Activated T-cell treated with anti-CD3 and anti-CD28 coated beads, Interleukin-2, amount 50 U/mL, for 4 hours (primary cell): Measurements from ENCODE around the gene METAP2. TPM values are rescaled to one million over a fixed set of nuclear protein-coding genes. Genes with fewer than 3 reads are reported as not detected.
A peak's percentile ranks its signal among the peaks of the same experiment; 100 is the strongest.
"Not testable (repeated sequence)": the region's sequence is repeated elsewhere in the genome, so short reads cannot be mapped to it uniquely, and the experiment has no call there.

Experiments
- ATAC-seq, 2 donors: fragments of 200-7000 bp; cut with Tn5 transposase; one replicate each; pipeline ENCODE4 v1.10.0; 2021
- DNase-seq: peaks from one replicate; pipeline ENCODE4 v3.0.0-alpha.2; 2020
- H3K27me3 Mint-ChIP-seq: one replicate; pipeline ENCODE4 v1.8.0; 2021; ENCODE audit warnings: low read depth, mixed read lengths
- H3K36me3 Mint-ChIP-seq: one replicate; pipeline ENCODE4 v1.8.0; 2022; ENCODE audit warnings: mixed read lengths; ENCODE audit not compliant: insufficient read depth
- H3K4me1 Mint-ChIP-seq: one replicate; pipeline ENCODE4 v1.8.0; 2021; ENCODE audit warnings: low read depth, mixed read lengths
- H3K4me3 Mint-ChIP-seq: one replicate; pipeline ENCODE4 v1.8.0; 2021; ENCODE audit warnings: mild to moderate bottlenecking, moderate library complexity, mixed read lengths
- H3K9me3 Mint-ChIP-seq: one replicate; pipeline ENCODE4 v1.8.0; 2021; ENCODE audit warnings: mixed read lengths
- total RNA-seq, 3 donors: library from RNA; stranded (reverse); gene quantifications; one replicate each; pipeline ENCODE4 v1.2.1, GENCODE V29; 2021

Gene METAP2
- total RNA-seq, 3 donors from 2014 or later: 131 to 150 (median 147) TPM

DNA sequence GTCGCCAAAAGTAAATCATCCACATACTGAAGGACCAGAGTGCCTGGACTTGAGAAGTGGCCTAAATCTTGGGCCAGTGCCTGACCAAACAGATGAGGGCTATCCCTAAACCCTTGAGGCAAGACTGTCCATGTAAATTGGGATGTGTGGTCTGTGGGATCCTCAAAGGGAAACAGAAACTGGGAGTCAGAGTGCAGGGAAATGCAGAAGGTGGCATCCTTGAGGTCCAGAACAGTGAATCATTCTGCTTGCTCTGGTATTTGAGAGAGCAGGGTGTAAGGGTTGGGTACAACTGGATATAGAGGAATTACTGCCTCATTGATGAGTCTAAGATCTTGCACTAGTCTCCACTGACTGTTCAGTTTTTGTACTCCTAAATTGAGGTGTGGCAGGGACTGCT, 20.1 kb upstream of the METAP2 start:
- DNase-seq, ATAC-seq, H3K36me3 Mint-ChIP-seq, H3K4me1 Mint-ChIP-seq, H3K4me3 Mint-ChIP-seq, H3K9me3 Mint-ChIP-seq: not testable (repeated sequence)
- peaks cover 13% of the 10 kb centered on the region for H3K27me3 Mint-ChIP-seq

DNA sequence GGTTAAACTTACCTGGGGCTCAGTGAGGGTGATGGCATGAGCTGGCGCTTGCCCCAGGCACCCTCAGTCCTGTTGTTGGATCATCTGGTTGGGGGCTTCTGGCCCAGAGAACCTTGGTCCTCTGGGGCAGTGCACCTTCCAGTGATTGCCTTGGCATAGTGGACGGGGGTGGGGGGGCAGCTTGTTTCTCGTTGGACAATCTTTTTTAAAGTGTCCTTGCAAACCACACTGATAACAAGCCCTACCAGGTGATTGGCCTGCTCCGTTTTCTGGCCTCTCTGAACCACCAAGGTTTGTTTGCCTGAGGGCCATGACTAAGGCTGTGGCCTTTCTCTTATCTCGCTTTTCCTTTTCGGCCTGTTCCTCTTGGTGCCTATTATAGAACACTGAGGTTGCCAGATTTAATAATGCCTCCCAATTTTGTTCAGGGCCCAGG, 19.2 kb upstream of the METAP2 start:
- H3K36me3 Mint-ChIP-seq, H3K4me3 Mint-ChIP-seq: not testable (repeated sequence)
- peaks cover 10% of the 10 kb centered on the region for H3K9me3 Mint-ChIP-seq

DNA sequence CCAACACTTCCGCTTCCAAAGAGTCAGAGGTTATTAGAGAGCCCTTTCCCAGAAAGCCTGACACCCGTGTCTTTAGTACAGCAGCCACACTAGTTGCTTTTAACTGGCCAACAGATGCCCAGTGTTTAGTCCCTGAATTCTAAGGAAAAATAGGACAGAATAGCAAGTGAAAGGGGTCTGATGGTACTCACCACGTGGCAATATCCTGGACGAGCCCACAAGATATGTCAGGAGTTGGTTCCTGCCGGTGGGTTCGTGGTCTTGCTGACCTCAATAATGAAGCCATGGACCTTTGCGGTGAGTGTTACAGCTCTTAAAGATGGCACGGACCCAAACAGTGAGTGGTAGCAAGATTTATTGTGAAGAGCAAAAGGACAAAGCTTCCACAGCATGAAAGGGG, 16.3 kb upstream of the METAP2 start:
- H3K4me3 Mint-ChIP-seq, ATAC-seq, DNase-seq, H3K27me3 Mint-ChIP-seq, H3K4me1 Mint-ChIP-seq, H3K36me3 Mint-ChIP-seq: not testable (repeated sequence)
- peaks cover 10% of the 10 kb centered on the region for H3K9me3 Mint-ChIP-seq

More for the DNA sequence above, 19.2 kb upstream of the METAP2 start:
- ATAC-seq, DNase-seq, H3K4me1 Mint-ChIP-seq: not testable (repeated sequence)
- peaks cover 13% of the 10 kb centered on the region for H3K27me3 Mint-ChIP-seq

DNA sequence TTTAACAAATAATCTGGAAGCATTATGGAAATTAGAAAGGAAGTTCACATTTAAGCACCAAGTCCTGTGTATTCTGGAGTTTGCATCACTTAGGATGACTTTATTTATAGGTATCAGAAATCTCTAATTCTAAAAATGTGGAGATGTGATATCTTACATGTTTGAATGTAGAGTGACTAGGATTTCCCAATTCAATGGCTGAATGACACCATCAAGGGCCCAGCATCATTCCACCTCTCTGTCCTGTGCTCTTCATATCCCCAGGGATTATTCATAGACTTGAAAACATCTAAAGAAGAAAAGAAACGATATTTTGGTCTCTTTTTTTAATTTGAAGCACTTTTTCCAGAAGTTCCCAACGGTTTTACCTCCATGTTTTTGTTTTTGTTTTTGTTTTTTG, 15.2 kb upstream of the METAP2 start:
- Mint-ChIP-seq H3K27me3 (peaks cover 7% of the 10 kb centered on the region), H3K4me1 (no peaks in the 10 kb centered on the region), H3K4me3 (no peak overlapping the region), H3K36me3 (no peaks in the 10 kb centered on the region), H3K9me3 (peaks cover 10% of the 10 kb centered on the region)
- DNase-seq: no peak
- ATAC-seq: no peak

DNA sequence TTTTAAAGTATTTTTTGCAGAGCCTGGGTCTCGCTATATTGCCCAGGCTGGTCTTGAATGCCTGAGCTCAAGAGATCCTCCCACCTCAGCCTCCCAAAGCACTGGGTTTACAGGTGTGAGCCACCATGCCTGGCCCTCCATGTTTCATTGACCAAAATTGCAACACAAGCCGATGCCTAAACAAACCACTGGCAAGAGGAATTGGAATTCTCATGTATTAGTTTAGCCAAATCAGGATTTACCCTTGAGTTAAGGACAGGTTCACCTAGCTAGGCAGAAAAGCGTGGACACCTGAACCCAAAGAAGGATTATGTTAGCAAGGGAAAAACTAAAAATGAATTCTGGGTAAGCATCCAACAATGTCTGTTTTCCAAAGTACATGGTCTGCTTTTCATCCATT, 14.6 kb upstream of the METAP2 start:
- peaks cover 7% of the 10 kb centered on the region for H3K27me3 Mint-ChIP-seq
- H3K9me3 Mint-ChIP-seq: peaks cover 10% of the 10 kb centered on the region
- H3K36me3 Mint-ChIP-seq: no peaks in the 10 kb centered on the region
- no peaks in the 10 kb centered on the region for H3K4me1 Mint-ChIP-seq
- ATAC-seq (no peak), DNase-seq (no peak)
- H3K4me3 Mint-ChIP-seq: no peak overlapping the region

DNA sequence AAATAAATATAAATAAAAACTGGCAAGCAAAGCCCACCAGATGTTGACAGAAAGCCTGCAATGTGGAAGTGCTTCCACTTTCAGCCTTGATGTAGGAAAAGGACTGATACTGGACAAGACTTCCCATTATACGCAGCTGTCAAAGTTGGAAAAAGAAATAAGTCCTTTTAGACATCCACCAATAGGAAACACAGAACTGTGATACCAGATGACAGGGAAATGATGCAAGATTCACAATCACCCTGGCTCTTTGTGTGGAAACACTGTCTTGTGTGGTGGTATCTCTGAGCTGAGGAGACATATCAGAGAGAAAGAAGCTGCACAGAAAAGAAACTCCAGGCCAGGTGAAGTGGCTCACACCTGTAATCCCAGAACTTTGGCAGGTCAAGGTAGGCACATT, 13.8 kb upstream of the METAP2 start:
- H3K36me3 Mint-ChIP-seq: no peaks in the 10 kb centered on the region
- H3K4me1 Mint-ChIP-seq: no peaks in the 10 kb centered on the region
- no peak overlapping the region for H3K4me3 Mint-ChIP-seq
- DNase-seq (no peak), ATAC-seq (no peak)
- H3K9me3 Mint-ChIP-seq: peaks cover 10% of the 10 kb centered on the region
- H3K27me3 Mint-ChIP-seq: peaks cover 7% of the 10 kb centered on the region

DNA sequence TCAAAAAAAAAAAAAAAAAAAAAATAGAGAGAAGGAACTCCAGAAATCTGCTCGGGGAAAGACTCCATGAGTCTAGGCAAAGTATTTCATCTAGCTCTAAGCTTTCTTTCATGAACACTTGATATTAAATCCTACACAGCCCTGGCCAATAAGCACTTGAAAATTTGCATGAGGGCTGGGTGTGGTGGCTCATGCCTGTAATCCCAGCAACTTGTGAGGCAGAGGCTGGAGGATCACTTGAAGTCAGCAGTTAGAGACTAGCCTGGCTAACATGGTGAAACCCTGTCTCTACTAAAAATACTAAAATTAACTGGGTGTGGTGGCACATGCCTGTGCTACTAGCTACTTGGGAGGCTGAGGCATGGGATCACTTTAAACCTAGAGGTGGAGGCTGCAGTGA, 13.1 kb upstream of the METAP2 start:
- H3K4me3 Mint-ChIP-seq: no peak overlapping the region
- DNase-seq: no peak
- peaks cover 10% of the 10 kb centered on the region for H3K9me3 Mint-ChIP-seq
- no peaks in the 10 kb centered on the region for H3K36me3 Mint-ChIP-seq
- no peaks in the 10 kb centered on the region for H3K4me1 Mint-ChIP-seq
- no peak for ATAC-seq
- H3K27me3 Mint-ChIP-seq: peaks cover 7% of the 10 kb centered on the region

DNA sequence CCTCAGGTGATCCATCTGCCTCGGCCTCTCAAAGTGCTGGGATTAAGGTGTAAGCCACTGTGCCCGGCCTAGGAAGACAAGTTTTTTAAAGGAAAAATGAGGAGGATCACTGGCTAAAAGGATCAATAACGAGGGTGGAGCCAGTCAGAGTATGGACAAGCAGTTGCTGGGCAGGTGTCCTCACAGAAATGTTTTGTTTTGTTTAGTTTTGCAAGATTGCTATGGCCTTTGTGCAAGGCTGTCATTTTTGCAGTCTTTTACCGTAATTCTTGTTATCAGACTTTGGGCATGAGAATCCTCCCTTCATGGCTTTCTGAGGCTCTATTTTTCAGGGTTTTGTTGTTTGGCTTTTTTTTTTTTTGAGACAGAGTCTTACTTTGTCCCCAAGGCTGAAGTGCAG, 11.9 kb upstream of the METAP2 start:
- H3K4me3 Mint-ChIP-seq: no peak overlapping the region
- H3K4me1 Mint-ChIP-seq: no peaks in the 10 kb centered on the region
- H3K9me3 Mint-ChIP-seq: peaks cover 10% of the 10 kb centered on the region
- no peaks in the 10 kb centered on the region for H3K36me3 Mint-ChIP-seq
- no peak for ATAC-seq
- H3K27me3 Mint-ChIP-seq: peaks cover 5% of the 10 kb centered on the region
- DNase-seq: no peak

DNA sequence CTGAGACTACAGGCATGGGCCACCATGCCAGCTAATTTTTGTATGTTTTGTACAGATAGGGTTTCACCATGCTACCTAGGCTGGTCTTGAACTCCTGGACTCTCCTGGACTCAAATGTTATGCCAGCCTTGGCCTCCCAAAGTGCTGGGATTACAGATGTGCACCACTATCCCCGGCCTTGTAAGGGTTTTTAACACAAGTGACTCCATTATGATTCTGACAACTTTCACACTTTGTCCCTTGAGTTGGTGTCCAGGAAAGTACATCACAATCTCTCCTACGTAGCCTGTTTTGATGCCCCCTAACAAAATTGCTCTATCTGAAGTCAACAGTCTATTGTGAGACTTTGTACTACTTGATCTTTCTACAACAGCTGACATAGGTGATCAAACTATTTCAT, 11.4 kb upstream of the METAP2 start:
- Mint-ChIP-seq H3K9me3 (peaks cover 10% of the 10 kb centered on the region), H3K4me3 (no peak overlapping the region), H3K27me3 (peaks cover 5% of the 10 kb centered on the region), H3K4me1 (no peaks in the 10 kb centered on the region), H3K36me3 (no peaks in the 10 kb centered on the region)
- ATAC-seq: no peak
- DNase-seq: no peak

DNA sequence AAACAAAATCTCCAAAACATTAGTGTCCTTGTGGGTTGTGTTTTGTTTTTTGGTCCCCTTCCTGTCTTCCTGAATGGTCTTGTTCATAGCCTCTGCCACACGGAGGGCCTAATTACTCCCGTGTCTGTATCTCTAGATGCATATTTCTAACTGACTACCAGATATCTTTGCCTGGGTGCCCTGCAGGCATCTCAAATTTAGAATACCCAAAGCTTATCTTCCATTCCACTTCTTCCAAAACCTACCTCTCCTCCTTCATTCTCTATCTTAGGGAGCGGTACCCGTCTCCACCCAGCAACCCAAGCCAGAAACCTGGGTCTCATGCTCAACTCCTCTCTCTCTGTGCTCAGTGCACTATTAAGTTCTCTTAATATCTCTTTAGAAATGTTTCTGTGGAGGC, 10.9 kb upstream of the METAP2 start:
- H3K4me1 Mint-ChIP-seq: no peaks in the 10 kb centered on the region
- no peak overlapping the region for H3K4me3 Mint-ChIP-seq
- ATAC-seq: no peak
- DNase-seq: no peak
- H3K27me3 Mint-ChIP-seq: peaks cover 5% of the 10 kb centered on the region
- peaks cover 8% of the 10 kb centered on the region for H3K9me3 Mint-ChIP-seq
- H3K36me3 Mint-ChIP-seq: no peaks in the 10 kb centered on the region

DNA sequence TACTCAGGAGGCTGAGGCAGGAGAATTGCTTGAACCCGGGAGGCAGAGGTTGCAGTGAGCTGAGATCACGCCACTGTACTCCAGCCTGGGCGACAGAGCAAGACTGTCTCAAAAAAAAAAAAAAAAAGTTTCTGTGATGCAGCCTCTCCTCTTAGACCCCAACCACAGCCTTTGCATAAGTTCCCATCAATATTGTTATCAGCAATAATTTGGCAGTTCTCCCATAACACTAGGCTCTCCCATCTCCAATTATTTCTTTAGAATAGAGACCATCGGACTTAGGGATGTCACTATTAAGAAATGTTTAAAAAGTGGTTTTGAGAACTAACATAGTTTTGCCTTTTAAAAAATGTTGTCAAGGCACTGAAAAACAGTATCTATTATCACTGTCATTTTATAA, 10.2 kb upstream of the METAP2 start:
- not testable (repeated sequence) for ATAC-seq, H3K36me3 Mint-ChIP-seq, H3K4me3 Mint-ChIP-seq, H3K4me1 Mint-ChIP-seq, H3K27me3 Mint-ChIP-seq, H3K9me3 Mint-ChIP-seq, DNase-seq

DNA sequence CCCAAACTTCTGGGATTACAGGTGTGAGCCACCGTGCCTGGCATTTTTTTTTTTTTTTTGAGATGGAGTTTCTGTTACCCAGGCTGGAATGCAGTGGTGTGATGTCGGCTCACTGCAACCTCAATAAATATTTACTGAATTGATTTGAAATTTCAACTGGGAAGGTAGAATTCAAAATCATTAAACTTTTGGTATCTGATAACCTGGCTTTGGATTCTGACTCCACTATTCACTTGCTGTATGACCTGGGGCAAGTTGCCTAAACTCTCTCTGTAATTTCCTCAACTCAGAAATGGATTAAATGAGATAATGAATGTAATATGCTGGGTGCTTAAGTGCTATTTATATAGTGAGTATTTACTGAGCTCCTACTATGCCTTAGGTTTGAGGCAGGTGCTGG, 8.7 kb upstream of the METAP2 start:
- ATAC-seq: no peak
- H3K36me3 Mint-ChIP-seq: no peaks in the 10 kb centered on the region
- no peaks in the 10 kb centered on the region for H3K4me1 Mint-ChIP-seq
- no peaks in the 10 kb centered on the region for H3K27me3 Mint-ChIP-seq
- no peak overlapping the region for H3K4me3 Mint-ChIP-seq
- H3K9me3 Mint-ChIP-seq: no peaks in the 10 kb centered on the region
- no peak for DNase-seq

DNA sequence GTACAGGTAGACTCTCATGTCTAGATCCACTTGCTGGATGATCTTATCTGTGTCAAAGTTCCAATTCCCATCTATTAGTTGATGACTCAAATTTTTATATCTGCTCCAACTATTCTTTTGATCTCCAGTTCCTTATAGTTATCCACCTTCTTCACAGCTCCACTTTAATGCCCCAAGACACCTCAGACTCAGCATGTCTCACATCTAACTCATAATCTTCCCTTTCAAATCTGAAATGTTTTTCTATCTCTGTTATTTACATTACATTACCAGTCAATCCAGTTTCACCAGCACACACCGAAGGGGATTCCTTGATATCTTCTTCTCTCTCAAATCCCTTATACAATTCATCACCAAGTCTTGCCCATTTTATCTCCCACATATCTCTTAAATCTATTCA, 3.7 kb upstream of the METAP2 start:
- Mint-ChIP-seq H3K27me3 (no peaks in the 10 kb centered on the region), H3K9me3 (no peaks in the 10 kb centered on the region), H3K4me3 (no peak overlapping the region), H3K4me1 (peaks cover 14% of the 10 kb centered on the region), H3K36me3 (peaks cover 2% of the 10 kb centered on the region)
- DNase-seq: no peak
- no peak for ATAC-seq

DNA sequence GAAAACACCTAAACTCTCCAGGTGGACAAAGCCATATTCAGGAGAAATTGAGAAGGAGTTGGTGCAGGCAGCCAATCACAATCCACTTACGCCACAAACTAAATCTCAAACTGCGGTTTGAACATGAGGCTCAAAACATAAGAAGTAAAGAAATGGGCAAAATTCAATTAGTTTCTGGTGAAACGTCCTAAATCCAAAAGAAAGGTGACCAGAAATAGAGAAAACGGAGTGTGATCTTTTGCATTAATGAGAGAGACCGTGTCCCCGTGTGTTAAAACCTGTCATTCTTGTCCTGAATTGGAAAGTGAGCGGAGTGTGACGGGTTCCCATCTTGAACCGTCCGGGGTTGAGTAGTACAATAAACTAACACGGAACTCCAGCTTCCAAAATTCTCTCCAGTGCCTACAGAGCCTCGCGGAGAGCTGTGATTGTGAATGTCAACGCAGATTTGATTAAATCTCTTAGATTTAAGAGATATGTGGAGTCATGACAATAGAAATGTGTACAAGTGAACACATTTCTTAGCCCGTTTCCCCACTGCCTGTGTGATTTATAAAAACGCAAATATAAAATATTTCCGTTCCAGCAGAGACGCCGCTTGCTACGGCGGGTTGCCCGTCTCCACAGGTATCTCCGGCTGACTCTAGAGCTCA, 595 bp upstream of the METAP2 start:
- peaks cover 39% of the 10 kb centered on the region for H3K4me1 Mint-ChIP-seq
- H3K9me3 Mint-ChIP-seq: no peaks in the 10 kb centered on the region
- ATAC-seq: peak; percentile 19 to 35
- peak; percentile 24 for DNase-seq
- H3K4me3 Mint-ChIP-seq: peak overlapping the region; percentile 100
- H3K36me3 Mint-ChIP-seq: peaks cover 24% of the 10 kb centered on the region
- no peaks in the 10 kb centered on the region for H3K27me3 Mint-ChIP-seq

DNA sequence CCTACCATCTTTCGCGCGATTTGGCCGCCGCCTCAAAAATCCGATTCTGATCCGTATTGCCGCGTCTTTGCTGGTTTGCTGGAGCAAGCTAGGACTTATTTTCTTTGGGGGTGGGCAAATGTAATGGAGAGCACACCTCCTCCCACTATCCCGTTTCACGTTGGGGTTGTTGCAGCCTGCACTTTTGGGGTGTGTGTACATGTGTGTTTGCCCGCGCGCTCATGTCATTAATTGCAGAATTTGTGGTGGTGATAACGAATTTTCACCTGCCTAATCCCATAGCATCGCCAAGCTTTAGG, 657 bp downstream of the METAP2 start:
- H3K4me1 Mint-ChIP-seq: peaks cover 50% of the 10 kb centered on the region
- no peaks in the 10 kb centered on the region for H3K27me3 Mint-ChIP-seq
- ATAC-seq (no peak), DNase-seq (no peak)
- peak overlapping the region; percentile 100 for H3K4me3 Mint-ChIP-seq
- H3K36me3 Mint-ChIP-seq: peaks cover 33% of the 10 kb centered on the region
- no peaks in the 10 kb centered on the region for H3K9me3 Mint-ChIP-seq

DNA sequence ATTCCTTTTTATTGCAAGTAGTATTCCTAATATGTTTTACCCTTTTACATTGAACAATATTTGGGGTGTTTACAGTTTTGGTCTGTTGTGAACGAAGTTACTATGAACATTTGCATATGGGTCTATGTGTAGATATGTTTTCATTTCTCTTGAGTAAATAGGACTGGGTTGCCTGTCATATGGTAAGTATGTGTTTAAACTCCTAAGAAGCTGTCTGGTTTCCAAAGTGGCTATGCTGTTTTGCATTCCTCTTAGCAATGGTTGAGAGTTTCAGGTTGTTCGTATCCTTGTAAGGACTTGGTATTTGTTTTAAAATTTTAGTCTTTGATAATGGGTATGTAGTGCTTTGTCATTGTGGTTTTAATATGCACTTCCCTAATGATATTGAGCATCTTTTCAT, 6.3 kb downstream of the METAP2 start:
- no peak for DNase-seq
- ATAC-seq: peak in 1 of 2 donors; percentile 24
- Mint-ChIP-seq H3K36me3 (peaks cover 45% of the 10 kb centered on the region), H3K9me3 (no peaks in the 10 kb centered on the region), H3K4me1 (peaks cover 63% of the 10 kb centered on the region), H3K4me3 (peak overlapping the region; percentile 19), H3K27me3 (no peaks in the 10 kb centered on the region)
